GM15510 (cell line): ENCODE results near the gene TSSK6.

Experiments
- POLR2A ChIP-seq: IDR thresholded peaks from 3 replicates; pipeline ENCODE4 v1.6.1; 2011; ENCODE audit warnings: borderline replicate concordance; ENCODE audit not compliant: insufficient read length; ENCODE audit errors: extremely low read depth

Gene TSSK6

GRCh38 chr19:19506592-19506991, 8.8 kb downstream of the TSSK6 start:
- no peak for TF ChIP-seq POLR2A

GRCh38 chr19:19505669-19506326, 9.6 kb downstream of the TSSK6 start:
- no peak for TF ChIP-seq POLR2A

- no peak for TF ChIP-seq POLR2A
These were observed 10.3 kb downstream of the TSSK6 start for GRCh38 chr19:19504754-19505668.

- TF ChIP-seq POLR2A = no peak
These were observed 12.3 kb downstream of the TSSK6 start for GRCh38 chr19:19502808-19503602.

- no peak for TF ChIP-seq POLR2A
These were observed 13.1 kb downstream of the TSSK6 start for GRCh38 chr19:19502281-19502680.

- no peak for TF ChIP-seq POLR2A
These were observed 13.6 kb downstream of the TSSK6 start for GRCh38 chr19:19501798-19502197.

- TF ChIP-seq POLR2A = no peak
These were observed 14.2 kb downstream of the TSSK6 start for GRCh38 chr19:19500975-19501644.

GRCh38 chr19:19499272-19499995, 15.9 kb downstream of the TSSK6 start:
- no peak for TF ChIP-seq POLR2A

GRCh38 chr19:19498255-19498991, 16.9 kb downstream of the TSSK6 start:
- no peak for TF ChIP-seq POLR2A

GRCh38 chr19:19495614-19496603, 19.4 kb downstream of the TSSK6 start:
- TF ChIP-seq POLR2A = no peak

- TF ChIP-seq POLR2A = no peak
These were observed 21.4 kb downstream of the TSSK6 start for GRCh38 chr19:19493841-19494546.
